ENCODE data around the gene ANKS1B.
"Not testable (repeated sequence)": the region's sequence is repeated elsewhere in the genome, so short reads cannot be mapped to it uniquely, and the experiment has no call there.

The ANKS1B gene

GRCh38 chr12:99259040-99259934 is 725.4 kb downstream of the ANKS1B start:
- H3K4me3 ChIP-seq (ENCODE audit: control insufficient read depth, low read depth, low read length) = no peak overlapping the region
- no peak for DNase-seq (ENCODE audit: low read depth)
- no peak for TF ChIP-seq CTCF (conservative IDR thresholded peaks at IDR 0.05; ENCODE audit: control insufficient read depth, insufficient read depth, low read depth, low read length)

- DNase-seq (ENCODE audit: low read depth) = no peak
- TF ChIP-seq CTCF (conservative IDR thresholded peaks at IDR 0.05; ENCODE audit: control insufficient read depth, insufficient read depth, low read depth, low read length) = no peak
- H3K4me3 ChIP-seq (ENCODE audit: control insufficient read depth, low read depth, low read length) = no peak overlapping the region
Observed at GRCh38 chr12:99257672-99258071, 727.1 kb downstream of the ANKS1B start.

- DNase-seq (ENCODE audit: low read depth) = no peak
- H3K4me3 ChIP-seq (ENCODE audit: control insufficient read depth, low read depth, low read length) = no peak overlapping the region
Observed at GRCh38 chr12:99253068-99253467, 731.7 kb downstream of the ANKS1B start.

GRCh38 chr12:99250091-99250490 is 734.6 kb downstream of the ANKS1B start:
- no peak overlapping the region for H3K4me3 ChIP-seq (ENCODE audit: control insufficient read depth, low read depth, low read length)
- TF ChIP-seq CTCF (conservative IDR thresholded peaks at IDR 0.05; ENCODE audit: control insufficient read depth, insufficient read depth, low read depth, low read length) = no peak
- no peak for DNase-seq (ENCODE audit: low read depth)

More at GRCh38 chr12:99253068-99253467, 731.7 kb downstream of the ANKS1B start:
- no peak for TF ChIP-seq CTCF (conservative IDR thresholded peaks at IDR 0.05; ENCODE audit: control insufficient read depth, insufficient read depth, low read depth, low read length)

- no peak for DNase-seq (ENCODE audit: low read depth)
- TF ChIP-seq CTCF (conservative IDR thresholded peaks at IDR 0.05; ENCODE audit: control insufficient read depth, insufficient read depth, low read depth, low read length) = no peak
- H3K4me3 ChIP-seq (ENCODE audit: control insufficient read depth, low read depth, low read length) = no peak overlapping the region
Observed at GRCh38 chr12:99249543-99249942, 735.2 kb downstream of the ANKS1B start.

GRCh38 chr12:99237907-99238538 is 746.7 kb downstream of the ANKS1B start:
- DNase-seq (ENCODE audit: low read depth); H3K4me3 ChIP-seq (ENCODE audit: control insufficient read depth, low read depth, low read length): not testable (repeated sequence)

- no peak overlapping the region for H3K4me3 ChIP-seq (ENCODE audit: control insufficient read depth, low read depth, low read length)
- TF ChIP-seq CTCF (conservative IDR thresholded peaks at IDR 0.05; ENCODE audit: control insufficient read depth, insufficient read depth, low read depth, low read length) = no peak
- DNase-seq (ENCODE audit: low read depth) = no peak
Observed at GRCh38 chr12:99235381-99235780, 749.4 kb downstream of the ANKS1B start.

Data from fibroblast of mammary gland (primary cell).